Keratinocyte (primary cell): ENCODE measurements around the gene RSPH1. TPM values are rescaled to one million over a fixed set of nuclear protein-coding genes. Genes with fewer than 3 reads are reported as not detected.

Experiments
- DNase-seq: peaks from one replicate; pipeline ENCODE4 v3.0.0-alpha.2; 2011; ENCODE audit warnings: low read depth, missing footprints, low spot score
- FAIRE-seq: peaks from 2 replicates; lab custom pipeline; 2011; peaks lifted over from hg19 to GRCh38; lab: Jason Lieb, UNC
- H2AFZ ChIP-seq: 2 replicates; pipeline ENCODE4 v1.6.0; 2012; ENCODE audit warnings: low read length, control low read depth, inconsistent platforms; ENCODE audit not compliant: control insufficient read depth
- H3K27ac ChIP-seq: 2 replicates; pipeline ENCODE4 v1.5.1; 2011; ENCODE audit warnings: low read length; ENCODE audit not compliant: control insufficient read depth, insufficient read depth
- H3K27me3 ChIP-seq: 3 replicates; pipeline ENCODE4 v1.6.0; 2011; ENCODE audit warnings: low read length; ENCODE audit not compliant: control insufficient read depth, insufficient read depth; ENCODE audit errors: extremely low read depth
- H3K36me3 ChIP-seq, 2 experiments: 2 replicates in 1 of 2; 3 replicates in 1 of 2; pipeline ENCODE4 v1.5.1; 2011; ENCODE audit warnings: low read length in 2 of 2, mild to moderate bottlenecking in 1 of 2; ENCODE audit not compliant: control insufficient read depth in 2 of 2, insufficient read depth in 2 of 2; ENCODE audit errors: extremely low read depth in 1 of 2
- H3K4me1 ChIP-seq: 3 replicates; pipeline ENCODE4 v1.5.1; 2011; ENCODE audit warnings: low read length; ENCODE audit not compliant: control insufficient read depth, insufficient read depth; ENCODE audit errors: extremely low read depth
- H3K4me2 ChIP-seq: 3 replicates; pipeline ENCODE4 v1.6.0; 2011; ENCODE audit warnings: low read depth, low read length; ENCODE audit not compliant: control insufficient read depth, insufficient read depth; ENCODE audit errors: extremely low read depth
- H3K4me3 ChIP-seq, 3 experiments: fragments of 200-600 bp in 1 of 3; sonication (generic) in 1 of 3; 2 replicates in 2 of 3; 3 replicates in 1 of 3; pipeline ENCODE4 v1.5.1; 2011 to 2016; ENCODE audit warnings: low read length in 3 of 3, mild to moderate bottlenecking in 3 of 3, control low read depth in 2 of 3, inconsistent platforms in 1 of 3, low read depth in 1 of 3, mixed read lengths in 1 of 3, mixed run types in 1 of 3, moderate library complexity in 1 of 3; ENCODE audit not compliant: control insufficient read depth in 2 of 3, insufficient read depth in 2 of 3; ENCODE audit errors: extremely low read depth in 1 of 3
- H3K79me2 ChIP-seq: 2 replicates; pipeline ENCODE4 v1.6.0; 2012; ENCODE audit warnings: low read length; ENCODE audit not compliant: control insufficient read depth, insufficient read depth
- H3K9ac ChIP-seq: 3 replicates; pipeline ENCODE4 v1.6.0; 2011; ENCODE audit warnings: low read length; ENCODE audit not compliant: control insufficient read depth, insufficient read depth; ENCODE audit errors: extremely low read depth
- H3K9me1 ChIP-seq: 3 replicates; pipeline ENCODE4 v1.6.0; 2011; ENCODE audit warnings: low read length; ENCODE audit not compliant: control insufficient read depth, insufficient read depth; ENCODE audit errors: extremely low read depth
- H3K9me3 ChIP-seq: 2 replicates; pipeline ENCODE4 v1.5.1; 2012; ENCODE audit warnings: low read depth, low read length; ENCODE audit not compliant: control insufficient read depth
- H4K20me1 ChIP-seq: 3 replicates; pipeline ENCODE4 v1.6.0; 2011; ENCODE audit warnings: low read length; ENCODE audit not compliant: control insufficient read depth, insufficient read depth; ENCODE audit errors: extremely low read depth
- EZH2 ChIP-seq: IDR thresholded peaks from one replicate; pipeline ENCODE4 v1.6.1; 2012; ENCODE audit warnings: inconsistent platforms, mild to moderate bottlenecking, low read length, moderate library complexity
- dilution Hi-C: fragments of 300-500 bp; cut with MboI; formaldehyde crosslinking; loops from one replicate; pipeline ENCODE4 v1.7.0; 2020; ENCODE audit warnings: low sequenced_read_pairs; ENCODE audit not compliant: extremely low pct_ligation_motif_present
- polyA plus RNA-seq, 5 experiments: library from polyadenylated mRNA; depleted of rRNA in 3 of 5; stranded (reverse) in 3 of 5; stranded (forward) in 1 of 5; unstranded in 1 of 5; fragments of >200 nt; gene quantifications; 1 replicate in 1 of 5; 2 replicates in 3 of 5; 3 replicates in 1 of 5; pipeline versions ENCODE4 v1.2.1 to v1.2.3, GENCODE V29; 2011 to 2012; ENCODE audit warnings: missing spikeins in 2 of 5, low read depth in 1 of 5, low replicate concordance in 1 of 5
- TF ChIP-seq, protein P1 (sequence below), 3 experiments: IDR thresholded peaks in 1 of 3; conservative IDR thresholded peaks in 1 of 3; optimal IDR thresholded peaks in 1 of 3; 2 replicates in 2 of 3; 3 replicates in 1 of 3; pipeline versions ENCODE3 to v1.5.1; 2011; ENCODE audit warnings: low read length in 3 of 3, mild to moderate bottlenecking in 3 of 3, moderate library complexity in 2 of 3, control low read depth in 1 of 3, inconsistent platforms in 1 of 3; ENCODE audit not compliant: insufficient read depth in 2 of 3; ENCODE audit errors: extremely low read depth in 1 of 3

RSPH1 gene
- polyA plus RNA-seq, 1 donor (not counting 4 experiments of a cell fraction or from before 2014, with no cell fraction given), result 0.50 TPM

DNA sequence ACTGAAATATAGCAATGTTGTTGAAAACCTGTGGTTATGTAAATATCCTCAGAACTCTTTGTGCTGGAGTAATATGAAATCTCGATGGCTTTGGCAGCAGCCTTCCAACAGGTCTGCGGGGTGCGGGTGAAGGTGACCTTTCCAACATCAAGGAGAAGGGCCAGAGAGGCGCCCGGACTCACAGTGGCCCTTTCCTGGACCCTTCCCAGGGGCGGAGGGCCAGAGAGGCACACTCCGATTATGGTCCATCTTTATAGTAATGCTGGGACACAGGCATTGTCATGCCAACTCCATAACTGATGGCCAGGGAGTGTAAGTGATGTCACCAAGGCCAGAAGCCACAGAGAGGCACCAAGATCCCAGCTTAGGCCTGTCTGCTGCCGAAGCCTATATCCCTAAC lies 35.7 kb upstream of the RSPH1 start:
- H3K4me3 ChIP-seq, result no peak overlapping the region
- H3K4me1 ChIP-seq, result no peaks in the 10 kb centered on the region
- no peak for DNase-seq
- no peaks in the 10 kb centered on the region for H3K9me3 ChIP-seq
- no peaks in the 10 kb centered on the region for H3K9me1 ChIP-seq
- no peak overlapping the region for H3K27ac ChIP-seq
- no peak overlapping the region for H2AFZ ChIP-seq
- no peak overlapping the region for H3K4me2 ChIP-seq
- H3K9ac ChIP-seq, result no peak overlapping the region
- H3K79me2 ChIP-seq, result no peaks in the 10 kb centered on the region
- dilution Hi-C loops, result no loop called here
- H4K20me1 ChIP-seq, result no peaks in the 10 kb centered on the region
- FAIRE-seq, result no peak
- no peak for TF ChIP-seq EZH2
- TF ChIP-seq, protein P1, sequence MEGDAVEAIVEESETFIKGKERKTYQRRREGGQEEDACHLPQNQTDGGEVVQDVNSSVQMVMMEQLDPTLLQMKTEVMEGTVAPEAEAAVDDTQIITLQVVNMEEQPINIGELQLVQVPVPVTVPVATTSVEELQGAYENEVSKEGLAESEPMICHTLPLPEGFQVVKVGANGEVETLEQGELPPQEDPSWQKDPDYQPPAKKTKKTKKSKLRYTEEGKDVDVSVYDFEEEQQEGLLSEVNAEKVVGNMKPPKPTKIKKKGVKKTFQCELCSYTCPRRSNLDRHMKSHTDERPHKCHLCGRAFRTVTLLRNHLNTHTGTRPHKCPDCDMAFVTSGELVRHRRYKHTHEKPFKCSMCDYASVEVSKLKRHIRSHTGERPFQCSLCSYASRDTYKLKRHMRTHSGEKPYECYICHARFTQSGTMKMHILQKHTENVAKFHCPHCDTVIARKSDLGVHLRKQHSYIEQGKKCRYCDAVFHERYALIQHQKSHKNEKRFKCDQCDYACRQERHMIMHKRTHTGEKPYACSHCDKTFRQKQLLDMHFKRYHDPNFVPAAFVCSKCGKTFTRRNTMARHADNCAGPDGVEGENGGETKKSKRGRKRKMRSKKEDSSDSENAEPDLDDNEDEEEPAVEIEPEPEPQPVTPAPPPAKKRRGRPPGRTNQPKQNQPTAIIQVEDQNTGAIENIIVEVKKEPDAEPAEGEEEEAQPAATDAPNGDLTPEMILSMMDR (optimal IDR thresholded peaks at IDR 0.05 in 1 of 3, IDR thresholded peaks at IDR 0.05 in 1 of 3, conservative IDR thresholded peaks at IDR 0.05 in 1 of 3; ENCODE audit: extremely low read depth in 1 of 3, insufficient read depth in 2 of 3, low read length in 3 of 3), result no peak
- peaks cover 3 to 11% of the 10 kb centered on the region in 2 experiments for H3K36me3 ChIP-seq
- H3K27me3 ChIP-seq, result no peaks in the 10 kb centered on the region

DNA sequence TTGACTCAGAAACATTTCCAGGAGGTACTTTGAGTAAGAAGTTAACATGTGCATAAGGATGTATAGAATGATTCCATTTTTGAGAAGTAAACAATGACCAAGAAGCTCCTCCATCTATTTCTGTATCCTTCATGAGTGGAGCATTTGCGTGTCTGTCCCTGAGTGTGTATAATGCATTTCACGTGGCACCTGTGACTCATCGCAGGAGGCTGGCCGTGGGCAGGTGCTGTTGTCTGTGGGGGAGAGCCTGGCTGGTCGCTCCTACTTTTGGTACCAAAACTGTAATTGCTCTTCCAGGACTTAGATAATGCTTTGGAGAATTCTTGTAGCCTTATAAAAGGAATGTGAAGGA lies 34.1 kb upstream of the RSPH1 start:
- no peak for DNase-seq
- peaks cover 2 to 4% of the 10 kb centered on the region in 2 experiments for H3K36me3 ChIP-seq
- no peak overlapping the region for H3K4me2 ChIP-seq
- no peak overlapping the region for H3K27ac ChIP-seq
- H3K4me3 ChIP-seq, result no peak overlapping the region
- no peaks in the 10 kb centered on the region for H3K9me3 ChIP-seq
- dilution Hi-C loops, result no loop called here
- TF ChIP-seq, protein P1 (optimal IDR thresholded peaks at IDR 0.05 in 1 of 3, IDR thresholded peaks at IDR 0.05 in 1 of 3, conservative IDR thresholded peaks at IDR 0.05 in 1 of 3; ENCODE audit: extremely low read depth in 1 of 3, insufficient read depth in 2 of 3, low read length in 3 of 3), result no peak
- TF ChIP-seq EZH2, result no peak
- H3K27me3 ChIP-seq, result no peaks in the 10 kb centered on the region
- peaks cover under 1% of the 10 kb centered on the region for H3K4me1 ChIP-seq
- no peaks in the 10 kb centered on the region for H3K79me2 ChIP-seq
- no peak overlapping the region for H2AFZ ChIP-seq
- H3K9ac ChIP-seq, result no peak overlapping the region
- FAIRE-seq, result no peak
- H3K9me1 ChIP-seq, result no peaks in the 10 kb centered on the region
- no peaks in the 10 kb centered on the region for H4K20me1 ChIP-seq
